ENCODE data around the gene NTNG1. TPM values are rescaled to one million over a fixed set of nuclear protein-coding genes. Genes with fewer than 3 reads are reported as not detected.

Gene NTNG1
- total RNA-seq, 1 experiment from 2014 or later, result 1.5 TPM

DNA sequence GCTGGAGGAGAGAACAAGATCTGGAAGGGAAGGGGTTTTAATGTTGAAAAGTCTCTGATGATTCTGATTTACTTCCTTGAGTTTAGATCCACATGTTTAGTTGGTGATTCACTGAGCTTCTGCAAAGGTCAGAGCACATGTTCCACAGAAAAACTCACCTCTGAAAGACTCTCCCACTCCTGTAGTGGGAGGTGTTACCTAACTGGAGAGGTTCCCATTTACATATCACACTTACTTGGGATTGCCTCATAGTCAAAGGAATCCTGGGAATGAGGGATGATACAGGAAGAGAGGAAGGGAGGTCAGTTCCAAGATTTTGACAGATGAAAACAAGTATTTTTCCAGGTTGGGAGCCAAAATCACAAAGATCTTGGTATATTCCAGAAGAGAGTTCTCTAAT lies 2.7 kb upstream of the NTNG1 start:
- Histone ChIP-seq H3K56ac (ENCODE audit: insufficient read length, low read depth, low read length) (no peak overlapping the region), H2AK5ac (ENCODE audit: insufficient read length, low read length) (no peak overlapping the region), H3K23me2 (ENCODE audit: insufficient read length, low read depth, low read length, poor library complexity, severe bottlenecking) (peaks cover 21% of the 10 kb centered on the region), H2AFZ (ENCODE audit: low read length) (no peak overlapping the region), H2BK12ac (ENCODE audit: insufficient read length, low read depth, low read length) (no peak overlapping the region), H2BK120ac (ENCODE audit: low read depth, low read length, poor library complexity, severe bottlenecking) (no peak overlapping the region), H2BK15ac (ENCODE audit: low read depth, low read length) (no peak overlapping the region), H3K9ac (ENCODE audit: extremely low read depth, insufficient read length, low read length) (no peak overlapping the region), H2BK20ac (ENCODE audit: low read depth, low read length, poor library complexity, severe bottlenecking) (no peak overlapping the region), H4K8ac (replicated peaks; ENCODE audit: insufficient read length, low read depth, low read length) (no peak overlapping the region), H3K4me2 (ENCODE audit: insufficient read depth, insufficient read length, low read length) (no peak overlapping the region), H4K20me1 (ENCODE audit: control insufficient read depth, insufficient read depth, insufficient read length) (no peaks in the 10 kb centered on the region), H3K27ac (ENCODE audit: insufficient read length, low read depth, low read length) (no peak overlapping the region), H3K18ac (ENCODE audit: insufficient read length, low read depth, low read length) (no peak overlapping the region), H3K23ac (ENCODE audit: insufficient read length, low read depth, low read length) (no peak overlapping the region), H3K27me3 (ENCODE audit: insufficient read depth, low read length) (no peaks in the 10 kb centered on the region), H4K91ac (ENCODE audit: insufficient read length, low read depth, low read length) (no peak overlapping the region), H3K9me3 (ENCODE audit: control insufficient read depth, low read depth, low read length) (no peaks in the 10 kb centered on the region), H3K14ac (ENCODE audit: insufficient read depth, low read length) (no peak overlapping the region), H3K4me1 (ENCODE audit: insufficient read depth, low read length) (no peaks in the 10 kb centered on the region), H3K4ac (ENCODE audit: low read depth, low read length) (no peak overlapping the region), H2BK5ac (ENCODE audit: insufficient read length, low read length) (no peak overlapping the region), H3K79me2 (ENCODE audit: insufficient read depth, low read length) (no peaks in the 10 kb centered on the region), H4K5ac (ENCODE audit: insufficient read length, low read depth, low read length) (no peak overlapping the region), H3T11ph (ENCODE audit: low read length) (no peak overlapping the region), H3K79me1 (ENCODE audit: insufficient read depth, low read depth, low read length, poor library complexity, severe bottlenecking) (no peaks in the 10 kb centered on the region)
- DNase-seq, result no peak
- Mint-ChIP-seq H3K4me1 (peaks cover 22 to 27% of the 10 kb centered on the region in 2 experiments), H3K9me3 (no peaks in the 10 kb centered on the region; a peak in 1 of 5 replicates), H3K27ac (no peak overlapping the region), H3K27me3 (ENCODE audit: low read depth) (peaks cover 26% of the 10 kb centered on the region), H3K36me3 (ENCODE audit: insufficient read depth in 1 of 3, low read depth in 3 of 3) (no peaks in the 10 kb centered on the region), H3K4me3 (no peak overlapping the region)
- TF ChIP-seq CTCF (conservative IDR thresholded peaks at IDR 0.05), result no peak
